Cardiac muscle cell (in vitro differentiated cells and primary cell): ENCODE data around the gene SCAF1. TPM values are rescaled to one million over a fixed set of nuclear protein-coding genes. Genes with fewer than 3 reads are reported as not detected.

Source experiments
- DNase-seq, 2 donors: peaks; one replicate each; pipeline versions ENCODE4 v3.0.0 to v3.0.0-alpha.2; 2010 to 2017; ENCODE audit warnings: low read depth in 1 of 2, low spot score in 1 of 2
- H3K27ac ChIP-seq: fragments of 200-600 bp; sonication (generic); 2 replicates; pipeline ENCODE4 v1.5.1; 2016
- H3K27me3 ChIP-seq: fragments of 200-600 bp; sonication (generic); 2 replicates; pipeline ENCODE4 v1.6.0; 2016; ENCODE audit warnings: control low read depth
- H3K36me3 ChIP-seq: fragments of 200-600 bp; sonication (generic); 2 replicates; pipeline ENCODE4 v1.5.1; 2016; ENCODE audit warnings: control low read depth
- H3K4me1 ChIP-seq: fragments of 200-600 bp; sonication (generic); 2 replicates; pipeline ENCODE4 v1.8.1; 2017; ENCODE audit warnings: low read depth, mild to moderate bottlenecking, mixed run types
- H3K4me3 ChIP-seq: fragments of 200-600 bp; sonication (generic); 2 replicates; pipeline ENCODE4 v1.5.1; 2016; ENCODE audit warnings: mild to moderate bottlenecking
- H3K9me3 ChIP-seq: fragments of 200-600 bp; sonication (generic); 2 replicates; pipeline ENCODE4 v1.5.1; 2017; ENCODE audit warnings: low read depth, mild to moderate bottlenecking, control low read depth
- polyA plus RNA-seq: library from polyadenylated mRNA; unstranded; fragments of >200 nt; fragmentation: Nextera tagmentation; extraction: Ambion mirVana; gene quantifications from 2 replicates; pipeline ENCODE4 v1.2.1, GENCODE V29; 2016
- total RNA-seq: library from RNA; depleted of rRNA; stranded (reverse); fragments of >200 nt; gene quantifications from 2 replicates; pipeline ENCODE4 v1.2.3, GENCODE V29; 2016
- TF ChIP-seq, protein P1 (sequence below): IDR thresholded peaks from 2 replicates; pipeline ENCODE4 v1.5.1; 2012; ENCODE audit warnings: low read depth, mild to moderate bottlenecking, low read length

Gene SCAF1
- total and polyA plus RNA-seq, 2 experiments from 2014 or later = 16.4 to 71.0 TPM

DNA sequence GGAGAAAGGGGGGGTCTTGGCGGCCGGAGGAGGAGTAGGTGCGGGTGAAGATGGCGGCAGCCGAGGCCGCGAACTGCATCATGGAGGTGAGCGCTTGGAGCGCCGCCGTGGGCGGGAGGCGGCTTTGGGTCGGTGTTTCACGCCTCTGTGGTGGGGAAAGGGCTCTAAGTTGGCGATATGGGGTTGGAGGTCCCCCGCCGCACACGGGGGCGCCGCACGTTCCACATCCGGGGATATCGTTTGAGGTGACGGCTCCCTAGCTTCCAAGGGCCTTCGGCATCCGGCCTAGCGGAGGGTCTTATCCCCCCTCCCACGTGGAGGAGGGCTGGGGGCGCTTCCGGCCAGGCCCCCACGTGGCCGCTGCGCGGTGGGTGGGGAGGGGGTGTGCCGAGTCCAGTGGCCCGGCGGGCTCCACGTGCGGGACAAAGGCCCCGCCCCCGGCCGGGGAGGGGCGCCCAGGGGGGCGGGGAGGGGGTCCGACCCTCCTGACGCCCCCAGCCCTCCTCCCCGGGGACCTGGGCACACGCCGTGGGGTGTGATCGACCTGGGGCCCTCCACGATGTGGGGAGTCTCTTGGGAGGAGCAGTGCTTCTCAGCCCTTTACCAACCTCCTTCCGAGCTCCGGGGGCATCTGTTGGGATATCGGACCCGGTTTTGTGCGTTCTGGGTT lies 35.4 kb downstream of the SCAF1 start, which contains the start of gene PRMT1:
Gene PRMT1, plus strand, starts transcription at position 41 of the 670 bp plus-strand sequence. Its CDS starts 10 bp downstream, at position 51.
- H3K27me3 ChIP-seq = no peaks in the 10 kb centered on the region
- H3K27ac ChIP-seq = peak within 1 kb of the TSS; percentile 100
- peak in 1 of 2 donors; percentile 65 for DNase-seq
- TF ChIP-seq, protein P1, sequence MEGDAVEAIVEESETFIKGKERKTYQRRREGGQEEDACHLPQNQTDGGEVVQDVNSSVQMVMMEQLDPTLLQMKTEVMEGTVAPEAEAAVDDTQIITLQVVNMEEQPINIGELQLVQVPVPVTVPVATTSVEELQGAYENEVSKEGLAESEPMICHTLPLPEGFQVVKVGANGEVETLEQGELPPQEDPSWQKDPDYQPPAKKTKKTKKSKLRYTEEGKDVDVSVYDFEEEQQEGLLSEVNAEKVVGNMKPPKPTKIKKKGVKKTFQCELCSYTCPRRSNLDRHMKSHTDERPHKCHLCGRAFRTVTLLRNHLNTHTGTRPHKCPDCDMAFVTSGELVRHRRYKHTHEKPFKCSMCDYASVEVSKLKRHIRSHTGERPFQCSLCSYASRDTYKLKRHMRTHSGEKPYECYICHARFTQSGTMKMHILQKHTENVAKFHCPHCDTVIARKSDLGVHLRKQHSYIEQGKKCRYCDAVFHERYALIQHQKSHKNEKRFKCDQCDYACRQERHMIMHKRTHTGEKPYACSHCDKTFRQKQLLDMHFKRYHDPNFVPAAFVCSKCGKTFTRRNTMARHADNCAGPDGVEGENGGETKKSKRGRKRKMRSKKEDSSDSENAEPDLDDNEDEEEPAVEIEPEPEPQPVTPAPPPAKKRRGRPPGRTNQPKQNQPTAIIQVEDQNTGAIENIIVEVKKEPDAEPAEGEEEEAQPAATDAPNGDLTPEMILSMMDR = no peak
- no peaks in the 10 kb centered on the region for H3K9me3 ChIP-seq
- H3K4me3 ChIP-seq = peak within 1 kb of the TSS; percentile 95
- peaks cover 10% of the 10 kb centered on the region for H3K36me3 ChIP-seq
- H3K4me1 ChIP-seq = peaks cover 10% of the 10 kb centered on the region

DNA sequence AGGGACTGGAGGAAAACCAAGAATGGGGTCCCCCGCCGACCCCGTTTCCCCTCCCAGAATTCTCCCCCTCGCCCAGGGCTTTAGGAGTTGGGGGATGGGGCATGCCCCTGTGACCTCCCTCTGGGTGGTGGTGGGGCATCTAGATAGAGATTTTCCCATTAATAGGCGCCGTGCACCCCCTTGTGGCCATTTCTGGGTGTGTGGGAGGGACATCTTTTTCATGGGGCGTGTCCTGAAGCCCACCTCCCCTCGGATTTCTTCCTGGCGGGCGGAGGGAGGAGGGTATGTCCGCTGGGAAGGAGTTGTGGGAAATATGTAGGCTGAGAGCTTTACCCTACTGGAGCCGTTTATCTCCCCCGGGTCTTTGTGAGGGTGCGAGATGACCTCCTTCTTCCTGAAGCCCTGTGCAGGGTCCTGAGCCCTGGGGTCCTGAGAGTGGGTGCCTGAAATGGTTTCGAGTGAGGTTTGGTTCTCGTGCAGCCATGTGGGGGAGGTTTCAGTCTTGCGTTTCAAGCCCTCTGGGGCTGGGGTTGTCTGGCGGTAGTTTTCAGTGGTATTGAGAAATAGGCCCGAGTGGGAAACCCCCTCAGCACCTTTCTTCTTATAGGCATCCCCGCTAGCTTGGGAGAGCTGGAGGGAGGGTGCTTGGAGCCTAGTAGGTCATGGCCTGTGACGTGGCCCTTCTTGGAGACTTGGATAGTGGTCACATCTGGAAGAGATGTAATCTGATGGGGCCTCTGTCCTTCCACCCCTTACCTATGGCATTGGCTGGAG lies 36.1 kb downstream of the SCAF1 start:
- DNase-seq = peak; percentile 67 to 92
- Histone ChIP-seq H3K27me3 (no peaks in the 10 kb centered on the region), H3K27ac (peak overlapping the region; percentile 89), H3K36me3 (peaks cover 13% of the 10 kb centered on the region), H3K9me3 (no peaks in the 10 kb centered on the region), H3K4me3 (peak overlapping the region; percentile 95), H3K4me1 (peaks cover 10% of the 10 kb centered on the region)
- TF ChIP-seq, protein P1 = peak; percentile 60

DNA sequence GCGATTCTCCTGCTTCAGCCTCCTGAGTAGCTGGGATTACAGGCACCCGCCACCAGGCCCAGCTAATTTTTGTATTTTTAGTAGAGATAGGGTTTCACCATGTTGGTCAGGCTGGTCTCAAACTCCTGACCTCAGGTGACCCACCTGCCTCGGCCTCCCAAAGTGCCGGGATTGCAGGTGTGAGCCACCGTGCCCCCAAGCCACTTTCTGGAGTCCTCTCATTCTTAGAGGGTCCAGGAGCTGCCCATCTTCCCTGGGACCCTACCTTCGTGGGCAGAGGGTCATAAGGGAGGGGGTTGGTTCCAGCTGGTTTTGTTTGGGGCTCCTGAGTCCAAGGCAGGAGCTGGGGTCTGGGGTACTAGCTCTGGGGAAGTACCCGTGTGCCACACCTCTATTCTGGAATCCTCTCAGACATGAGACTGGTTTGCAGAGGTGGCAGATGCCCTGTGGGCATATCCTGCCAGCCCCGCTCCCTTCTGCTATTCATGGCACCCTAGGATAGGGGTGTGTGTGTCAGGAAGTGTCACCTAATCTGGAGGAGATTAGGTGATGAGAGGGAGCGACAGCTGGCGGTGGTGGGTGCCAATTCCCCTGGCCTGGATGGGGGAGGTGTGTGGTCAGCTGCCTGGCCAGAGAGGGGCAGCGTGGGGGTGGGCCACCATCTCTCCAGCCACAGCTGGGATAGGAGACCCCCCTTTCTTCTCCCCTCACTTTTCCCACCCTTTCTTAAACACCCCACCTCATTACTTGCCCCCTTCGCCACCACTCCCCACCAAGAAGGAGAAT lies 37.2 kb downstream of the SCAF1 start:
- Histone ChIP-seq H3K27ac (peak overlapping the region; percentile 74), H3K36me3 (peaks cover 22% of the 10 kb centered on the region), H3K27me3 (no peaks in the 10 kb centered on the region), H3K4me3 (no peak overlapping the region), H3K4me1 (peaks cover 10% of the 10 kb centered on the region), H3K9me3 (no peaks in the 10 kb centered on the region)
- TF ChIP-seq, protein P1 = no peak
- DNase-seq = no peak

DNA sequence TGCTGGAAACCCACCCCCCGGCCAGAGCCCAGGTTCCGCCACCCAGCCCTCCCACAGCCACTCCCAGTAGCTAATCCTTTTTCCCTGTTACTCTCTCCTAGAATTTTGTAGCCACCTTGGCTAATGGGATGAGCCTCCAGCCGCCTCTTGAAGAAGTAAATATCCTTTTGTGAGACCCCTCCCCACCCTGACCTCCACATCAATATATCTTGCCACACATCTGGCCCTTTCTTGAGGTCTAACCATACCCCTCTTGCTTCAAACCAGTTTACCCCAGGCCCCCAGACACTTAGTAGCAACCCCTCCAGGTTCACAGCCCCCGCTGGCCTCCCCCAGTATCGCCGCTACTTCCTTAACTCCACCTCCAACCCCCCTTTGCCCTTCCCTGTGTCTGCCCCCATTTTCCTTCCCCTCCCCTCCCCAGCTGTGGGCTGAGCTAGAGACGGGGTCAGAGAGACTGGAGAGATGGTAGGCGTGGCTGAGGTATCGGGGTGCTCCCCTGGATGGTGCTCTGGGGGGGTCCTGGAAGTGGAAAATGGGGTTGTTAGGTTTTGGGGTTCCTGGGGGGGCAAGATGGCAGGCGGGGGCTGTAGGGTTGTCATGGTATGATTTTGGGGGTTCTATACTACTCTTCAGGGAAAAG lies 37.9 kb downstream of the SCAF1 start:
- Histone ChIP-seq H3K9me3 (no peaks in the 10 kb centered on the region), H3K27ac (peak overlapping the region; percentile 74), H3K4me3 (no peak overlapping the region), H3K36me3 (peaks cover 29% of the 10 kb centered on the region), H3K4me1 (peaks cover 10% of the 10 kb centered on the region), H3K27me3 (no peaks in the 10 kb centered on the region)
- TF ChIP-seq, protein P1 = no peak
- no peak for DNase-seq
